ENCODE results near the gene OR10A2.
"Not testable (repeated sequence)": the region's sequence is repeated elsewhere in the genome, so short reads cannot be mapped to it uniquely, and the experiment has no call there.

Gene OR10A2

DNA sequence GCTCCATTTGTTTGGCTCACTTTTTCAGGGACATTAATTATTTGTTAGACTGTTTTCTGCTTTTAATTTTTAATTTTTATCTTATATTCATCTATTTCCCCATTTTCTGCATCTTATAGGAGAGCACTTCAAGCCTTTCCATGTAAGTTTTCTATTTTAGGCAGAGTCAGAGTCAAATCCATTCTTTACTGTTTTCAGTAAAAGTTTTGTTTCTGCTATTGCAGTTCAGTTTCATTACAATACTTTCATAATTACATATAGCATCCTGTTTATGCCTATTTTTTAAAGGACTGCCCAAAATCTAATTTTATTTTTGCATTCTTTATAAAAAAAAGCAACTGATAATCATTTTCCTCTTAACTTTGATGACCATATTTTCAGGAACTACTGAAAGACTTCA, 21.2 kb upstream of the OR10A2 start:
- no peaks in the 10 kb centered on the region for H4K20me1 ChIP-seq
- H3K9ac ChIP-seq, result no peak overlapping the region
- H3K9me3 ChIP-seq (replicated peaks in 1 of 11), result peaks cover 0 to 4% (median 0%) of the 10 kb centered on the region in 11 experiments; a peak in 2 of 22 replicates
- no peak overlapping the region for H3K4me2 ChIP-seq
- TF ChIP-seq Cebpa-rat (IDR thresholded peaks at IDR 0.05), result no peak
- H3K4me3 ChIP-seq, result no peak overlapping the region
- no peaks in the 10 kb centered on the region for H3K36me3 ChIP-seq
- H3K4me1 ChIP-seq, result no peaks in the 10 kb centered on the region
- no peaks in the 10 kb centered on the region for H3K27me3 ChIP-seq
- no peak overlapping the region for H3K27ac ChIP-seq

DNA sequence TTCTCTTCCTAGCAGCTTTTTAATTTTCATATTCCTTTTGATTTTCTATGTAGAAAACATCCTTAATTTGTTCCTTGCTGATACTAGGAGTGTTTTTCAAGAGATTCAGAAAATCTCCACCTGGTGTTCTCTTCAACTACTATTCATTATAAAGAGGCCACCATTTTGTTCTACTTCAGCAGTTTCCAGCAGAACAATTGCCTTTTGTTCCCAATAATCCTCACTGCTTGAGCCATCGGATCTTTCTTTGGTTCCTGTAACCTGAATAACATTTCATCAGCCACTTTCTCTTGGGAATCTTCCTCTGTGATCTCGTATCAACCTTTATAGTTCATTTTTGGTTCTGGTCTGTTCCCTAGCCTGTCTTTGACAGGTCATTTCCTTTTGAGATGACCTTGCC, 19.2 kb upstream of the OR10A2 start:
- Histone ChIP-seq H3K36me3 (no peaks in the 10 kb centered on the region), H3K27me3 (no peaks in the 10 kb centered on the region), H3K9ac (no peak overlapping the region), H3K4me3 (no peak overlapping the region), H3K4me1 (no peaks in the 10 kb centered on the region), H3K27ac (no peak overlapping the region), H3K4me2 (no peak overlapping the region), H3K9me3 (replicated peaks in 1 of 11) (peaks cover 0 to 11% (median 0%) of the 10 kb centered on the region in 11 experiments; a peak in 3 of 22 replicates), H4K20me1 (no peaks in the 10 kb centered on the region)
- TF ChIP-seq Cebpa-rat (IDR thresholded peaks at IDR 0.05), result no peak

DNA sequence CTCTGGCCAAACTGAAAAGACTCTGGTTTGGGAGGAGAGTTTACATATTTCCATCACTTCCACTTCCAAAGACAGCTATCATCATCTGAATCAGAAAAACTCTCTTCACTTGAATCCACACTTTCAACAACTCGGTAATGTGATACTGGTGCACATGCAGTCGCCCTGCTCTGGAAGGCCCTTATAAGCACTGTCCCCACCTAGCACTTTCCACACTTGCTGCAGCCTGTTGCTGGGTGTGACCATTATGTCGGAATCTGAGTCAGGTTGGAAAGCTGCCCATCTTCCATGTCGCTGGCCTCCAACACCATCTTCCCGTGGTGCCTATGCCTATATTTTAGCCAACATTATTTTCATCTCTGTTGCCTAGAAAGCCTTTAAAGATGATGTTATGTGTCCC, 18.5 kb upstream of the OR10A2 start:
- no peaks in the 10 kb centered on the region for H4K20me1 ChIP-seq
- no peak overlapping the region for H3K9ac ChIP-seq
- H3K4me2 ChIP-seq, result no peak overlapping the region
- no peak for TF ChIP-seq Cebpa-rat (IDR thresholded peaks at IDR 0.05)
- H3K27ac ChIP-seq, result no peak overlapping the region
- H3K27me3 ChIP-seq, result no peaks in the 10 kb centered on the region
- peaks cover 0 to 13% (median 1%) of the 10 kb centered on the region in 11 experiments; a peak in 6 of 22 replicates for H3K9me3 ChIP-seq (replicated peaks in 1 of 11)
- no peaks in the 10 kb centered on the region for H3K36me3 ChIP-seq
- no peak overlapping the region for H3K4me3 ChIP-seq
- no peaks in the 10 kb centered on the region for H3K4me1 ChIP-seq

DNA sequence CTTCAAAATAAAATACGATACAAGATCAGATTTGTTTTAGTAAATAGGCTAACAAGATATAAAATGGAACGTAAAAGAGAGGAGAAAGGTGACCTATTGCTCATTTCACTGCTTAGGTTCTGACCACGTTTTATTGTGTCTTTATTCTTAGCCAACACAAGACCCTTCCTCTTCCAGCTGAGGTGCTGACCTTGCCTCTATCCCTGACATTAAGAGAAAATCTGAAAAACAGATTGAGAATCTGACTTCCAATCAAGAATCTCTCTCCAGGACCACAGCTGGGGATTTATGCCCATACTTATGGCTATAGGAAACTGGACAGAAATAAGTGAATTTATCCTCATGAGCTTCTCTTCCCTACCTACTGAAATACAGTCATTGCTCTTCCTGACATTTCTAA, 17.5 kb upstream of the OR10A2 start, which contains the start of gene OR10A5:
Gene OR10A5, plus strand, starts transcription at position 301 of the 400 bp plus-strand sequence. Its CDS starts 0 bp downstream, at position 301.
- no peak for TF ChIP-seq Cebpa-rat (IDR thresholded peaks at IDR 0.05)
- Histone ChIP-seq H3K9ac (no peak within 1 kb of the TSS), H3K27me3 (no peaks in the 10 kb centered on the region), H3K4me2 (no peak within 1 kb of the TSS), H3K27ac (no peak within 1 kb of the TSS), H3K36me3 (no peaks in the 10 kb centered on the region), H3K9me3 (replicated peaks in 1 of 11) (peaks cover 0 to 13% (median 4%) of the 10 kb centered on the region in 11 experiments; a peak in 6 of 22 replicates), H3K4me3 (no peak within 1 kb of the TSS), H4K20me1 (no peaks in the 10 kb centered on the region), H3K4me1 (no peaks in the 10 kb centered on the region)

DNA sequence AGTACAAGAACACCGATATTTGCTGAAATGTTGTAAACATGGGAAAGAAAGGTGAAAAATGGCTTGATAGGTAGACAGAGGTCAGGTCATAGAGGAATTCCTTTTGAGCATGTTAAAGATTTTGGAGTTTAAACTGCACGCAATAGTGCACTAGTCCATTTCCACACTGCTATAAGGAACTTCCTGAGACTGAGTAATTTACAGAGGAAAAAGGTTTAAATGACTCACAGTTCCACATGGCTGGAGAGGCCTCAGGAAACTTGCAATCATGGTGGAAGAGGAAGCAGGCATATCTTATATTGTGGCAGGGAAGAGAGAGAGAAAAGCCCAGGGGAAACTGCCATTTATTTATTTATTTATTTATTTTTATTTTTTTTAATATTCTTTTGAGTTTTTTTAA, 12.3 kb upstream of the OR10A2 start:
- TF ChIP-seq Cebpa-rat (IDR thresholded peaks at IDR 0.05), result no peak
- Histone ChIP-seq H3K27me3 (no peaks in the 10 kb centered on the region), H3K27ac (no peak overlapping the region; a peak in 1 of 22 replicates), H3K4me1 (no peaks in the 10 kb centered on the region), H3K36me3 (no peaks in the 10 kb centered on the region), H4K20me1 (no peaks in the 10 kb centered on the region), H3K4me3 (no peak overlapping the region), H3K4me2 (no peak overlapping the region; a peak in 1 of 22 replicates), H3K9me3 (replicated peaks in 1 of 11) (peaks cover 14 to 46% (median 27%) of the 10 kb centered on the region in 11 experiments), H3K9ac (no peak overlapping the region)

DNA sequence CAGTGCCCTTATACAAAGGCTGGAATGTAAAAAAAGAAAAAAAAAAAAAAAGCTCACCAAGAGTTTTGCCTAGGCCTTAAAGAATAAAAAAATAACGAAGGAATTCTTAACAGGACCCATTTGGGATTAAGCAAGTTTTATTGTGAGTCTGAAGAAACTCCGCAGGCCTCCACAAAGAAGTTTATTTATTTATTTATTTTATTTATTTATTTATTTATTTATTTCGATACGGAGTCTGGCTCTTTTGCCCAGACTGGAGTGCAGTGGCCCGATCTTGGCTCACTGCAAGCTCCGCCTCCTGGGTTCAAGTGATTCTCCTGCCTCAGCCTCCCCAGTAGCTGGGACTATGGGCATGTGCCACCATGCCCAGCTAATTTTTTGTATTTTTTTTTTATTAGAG, 8.1 kb upstream of the OR10A2 start:
- H3K9me3 ChIP-seq (replicated peaks in 1 of 11), result peaks cover 14 to 38% (median 23%) of the 10 kb centered on the region in 11 experiments
- H3K27me3 ChIP-seq, H3K36me3 ChIP-seq, H3K9ac ChIP-seq, H3K27ac ChIP-seq, H4K20me1 ChIP-seq, H3K4me2 ChIP-seq, H3K4me1 ChIP-seq, H3K4me3 ChIP-seq: not testable (repeated sequence)

DNA sequence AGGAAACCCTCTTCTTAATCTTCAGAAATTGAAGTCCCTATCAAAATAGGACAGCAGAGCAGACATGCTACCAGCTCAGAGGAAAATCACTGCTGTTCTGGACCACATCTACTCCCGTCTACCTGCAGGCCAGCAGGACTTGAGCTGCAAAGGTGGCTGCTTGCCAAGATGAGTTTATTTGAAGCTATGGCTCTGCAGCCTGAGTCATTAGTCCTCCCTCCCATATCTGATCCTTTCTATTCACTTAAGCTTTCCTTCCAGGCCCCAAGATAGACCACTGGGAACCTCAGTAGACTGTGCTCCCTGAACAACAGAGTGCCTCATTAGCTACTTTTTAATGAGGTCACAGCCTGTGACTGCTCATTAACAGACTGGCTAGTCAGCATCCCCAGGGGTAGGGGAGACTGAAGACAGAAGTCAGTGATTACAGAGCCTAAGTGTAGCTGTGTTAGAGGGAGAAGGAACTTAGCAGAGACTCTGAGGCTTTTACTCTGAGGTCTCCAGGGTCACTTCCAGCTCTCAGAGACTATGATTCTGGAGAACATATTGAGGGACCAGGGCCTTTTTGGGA, 6.8 kb upstream of the OR10A2 start:
- Histone ChIP-seq H3K4me2 (no peak overlapping the region), H3K27me3 (no peaks in the 10 kb centered on the region), H4K20me1 (no peaks in the 10 kb centered on the region), H3K9me3 (replicated peaks in 1 of 11) (peaks cover 14 to 44% (median 23%) of the 10 kb centered on the region in 11 experiments), H3K9ac (no peak overlapping the region), H3K36me3 (no peaks in the 10 kb centered on the region), H3K4me3 (no peak overlapping the region), H3K4me1 (no peaks in the 10 kb centered on the region), H3K27ac (no peak overlapping the region)
- TF ChIP-seq Cebpa-rat (IDR thresholded peaks at IDR 0.05), result no peak

DNA sequence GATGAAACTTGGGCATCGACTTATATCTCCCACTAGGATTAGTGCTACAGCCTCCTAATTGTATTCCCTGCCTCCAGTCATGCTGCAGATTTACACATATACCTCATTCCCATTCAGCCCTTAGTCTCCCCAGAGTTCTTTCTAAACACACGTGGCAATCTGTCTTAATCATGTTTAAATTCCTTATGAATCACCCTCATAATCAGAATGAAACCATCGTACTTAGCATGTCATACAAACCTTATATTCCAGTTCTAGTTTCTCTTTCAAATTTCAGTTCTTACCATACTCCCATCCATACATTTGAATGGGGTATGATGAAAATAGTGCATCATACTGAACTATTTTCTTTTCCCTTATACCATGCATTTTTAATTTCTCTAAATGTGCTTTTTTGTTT, 6.0 kb upstream of the OR10A2 start:
- no peak for TF ChIP-seq Cebpa-rat (IDR thresholded peaks at IDR 0.05)
- no peaks in the 10 kb centered on the region for H3K27me3 ChIP-seq
- H3K9me3 ChIP-seq (replicated peaks in 1 of 11), result peaks cover 7 to 43% (median 16%) of the 10 kb centered on the region in 11 experiments
- H3K4me3 ChIP-seq, result no peak overlapping the region
- H3K36me3 ChIP-seq, result no peaks in the 10 kb centered on the region
- H3K9ac ChIP-seq, result no peak overlapping the region
- H3K4me2 ChIP-seq, result no peak overlapping the region
- no peak overlapping the region for H3K27ac ChIP-seq
- no peaks in the 10 kb centered on the region for H4K20me1 ChIP-seq
- no peaks in the 10 kb centered on the region for H3K4me1 ChIP-seq

DNA sequence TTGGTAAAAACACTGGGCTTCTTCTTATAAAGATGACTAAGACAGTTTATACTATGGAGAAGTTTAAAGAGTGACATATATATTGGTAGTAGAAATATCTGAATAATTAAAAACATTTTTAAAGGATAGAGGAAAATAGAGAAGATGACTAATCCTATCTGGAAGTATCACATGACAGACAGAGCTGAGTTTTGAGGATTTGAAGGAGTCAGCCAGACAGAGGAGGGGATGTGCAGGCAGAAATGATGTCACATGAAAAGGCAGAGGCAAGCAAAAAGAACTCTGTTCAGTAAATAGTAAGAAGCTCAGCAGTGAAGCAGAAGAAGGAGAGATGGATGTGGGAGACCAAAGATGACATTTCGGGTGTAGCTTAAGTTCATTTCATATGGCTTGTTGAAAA, 1.6 kb downstream of the OR10A2 start:
- H3K4me3 ChIP-seq, result no peak overlapping the region
- TF ChIP-seq Cebpa-rat (IDR thresholded peaks at IDR 0.05), result no peak
- H3K9ac ChIP-seq, result no peak overlapping the region
- H4K20me1 ChIP-seq, result no peaks in the 10 kb centered on the region
- peaks cover 0 to 11% (median 0%) of the 10 kb centered on the region in 11 experiments; a peak in 3 of 22 replicates for H3K9me3 ChIP-seq (replicated peaks in 1 of 11)
- H3K27me3 ChIP-seq, result no peaks in the 10 kb centered on the region
- no peak overlapping the region for H3K27ac ChIP-seq
- H3K36me3 ChIP-seq, result no peaks in the 10 kb centered on the region
- H3K4me2 ChIP-seq, result no peak overlapping the region
- H3K4me1 ChIP-seq, result peaks cover 0 to 4% (median 0%) of the 10 kb centered on the region in 10 experiments; a peak in 2 of 20 replicates

DNA sequence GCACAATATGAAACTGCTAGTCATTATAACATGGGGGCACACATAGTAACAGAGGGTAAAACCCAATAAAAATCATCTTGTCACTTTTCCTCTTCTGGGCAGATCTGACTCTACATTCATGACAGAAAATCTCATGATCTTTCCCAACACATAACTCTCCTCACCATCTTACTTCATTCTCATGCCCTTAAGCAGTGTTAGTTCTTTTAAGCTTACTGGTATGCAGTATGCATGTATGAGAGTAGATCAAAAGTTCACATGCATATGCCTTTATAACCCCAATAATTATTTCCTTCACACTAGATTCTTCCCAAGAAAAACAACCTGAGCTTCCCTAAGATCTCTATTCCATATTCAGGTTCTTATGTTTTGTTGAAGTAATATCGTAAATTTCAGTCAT, 8.4 kb downstream of the OR10A2 start:
- H3K27me3 ChIP-seq, result no peaks in the 10 kb centered on the region
- no peaks in the 10 kb centered on the region for H4K20me1 ChIP-seq
- H3K9me3 ChIP-seq (replicated peaks in 1 of 11), result no peaks in the 10 kb centered on the region
- H3K4me1 ChIP-seq, result no peaks in the 10 kb centered on the region
- no peaks in the 10 kb centered on the region for H3K36me3 ChIP-seq
- no peak overlapping the region for H3K27ac ChIP-seq
- H3K4me2 ChIP-seq, result no peak overlapping the region
- no peak overlapping the region for H3K4me3 ChIP-seq
- no peak overlapping the region for H3K9ac ChIP-seq
- no peak for TF ChIP-seq Cebpa-rat (IDR thresholded peaks at IDR 0.05)

Data from BLaER1 treated with 17β-estradiol and CSF1 and Interleukin-3, amounts not matched to agents 10 nM and 100 nM (cell line).